IMR-90 (cell line): ENCODE measurements around the gene WIPF2. TPM values are rescaled to one million over a fixed set of nuclear protein-coding genes. Genes with fewer than 3 reads are reported as not detected.

ENCODE experiments used
- ATAC-seq: fragments of 200-7000 bp; cut with Tn5 transposase; 2 replicates; pipeline ENCODE4 v1.9.1; 2020; ENCODE audit warnings: low read depth, mild to moderate bottlenecking, moderate library complexity
- BruUV-seq: library from RNA; stranded (reverse); fragments of 400-500 nt; replicated peaks from 2 replicates; lab custom pipeline; 2021; lab: Mats Ljungman, UMichigan
- CTCF ChIA-PET: fragments of 300-600 bp; formaldehyde crosslinking; extraction: SDS; loops from one replicate; lab custom pipeline; 2021; ENCODE audit warnings: antibody characterized with exemption; lab: Yijun Ruan, JAX
- POLR2A ChIA-PET: fragments of 300-600 bp; sonication (Branson Sonifier 250); formaldehyde crosslinking; loops from one replicate; lab custom pipeline; 2022; ENCODE audit warnings: antibody characterized with exemption; ENCODE audit not compliant: unreplicated experiment; lab: Charles Lee
- DNase-seq: peaks from one replicate; pipeline ENCODE4 v3.0.0; 2013
- H2AFZ ChIP-seq: replicated peaks from 2 replicates; pipeline ENCODE3; 2013; ENCODE audit warnings: low read length, mild to moderate bottlenecking; ENCODE audit not compliant: poor library complexity
- H2AK5ac ChIP-seq: 2 replicates; pipeline ENCODE4 v1.6.1; 2013; ENCODE audit warnings: low read depth, low read length, inconsistent platforms
- H2AK9ac ChIP-seq: replicated peaks from 2 replicates; pipeline ENCODE3; 2013; ENCODE audit warnings: mild to moderate bottlenecking, low read depth, low read length, moderate library complexity; ENCODE audit not compliant: poor library complexity
- H2BK120ac ChIP-seq: 2 replicates; pipeline ENCODE4 v1.6.1; 2013; ENCODE audit warnings: low read depth, low read length, inconsistent platforms
- H2BK15ac ChIP-seq: 3 replicates; pipeline ENCODE4 v1.6.1; 2013; ENCODE audit warnings: low read depth, low read length, inconsistent platforms
- H2BK20ac ChIP-seq: 2 replicates; pipeline ENCODE4 v1.6.1; 2013; ENCODE audit warnings: low read depth, mild to moderate bottlenecking, inconsistent platforms, low read length, moderate library complexity
- H2BK5ac ChIP-seq: 2 replicates; pipeline ENCODE4 v1.6.1; 2013; ENCODE audit warnings: mild to moderate bottlenecking, low read depth, low read length, inconsistent platforms; ENCODE audit not compliant: poor library complexity, severe bottlenecking
- H3K14ac ChIP-seq: replicated peaks from 2 replicates; pipeline ENCODE4 v1.6.1; 2013; ENCODE audit warnings: low read depth, low read length, inconsistent platforms
- H3K18ac ChIP-seq: 2 replicates; pipeline ENCODE4 v1.6.1; 2013; ENCODE audit warnings: low read depth, low read length, control low read depth
- H3K23ac ChIP-seq: 2 replicates; pipeline ENCODE4 v1.6.1; 2013; ENCODE audit warnings: low read depth, low read length, inconsistent platforms
- H3K27ac ChIP-seq: 2 replicates; pipeline ENCODE4 v1.5.1; 2013; ENCODE audit warnings: mild to moderate bottlenecking, control low read depth, low read length; ENCODE audit not compliant: insufficient read depth
- H3K27me3 ChIP-seq: 2 replicates; pipeline ENCODE4 v1.6.1; 2013; ENCODE audit warnings: low read length; ENCODE audit not compliant: control insufficient read depth, insufficient read depth
- H3K36me3 ChIP-seq: 2 replicates; pipeline ENCODE4 v1.6.1; 2013; ENCODE audit warnings: low read length, mixed read lengths; ENCODE audit not compliant: control insufficient read depth, insufficient read depth
- H3K4ac ChIP-seq: 2 replicates; pipeline ENCODE4 v1.6.1; 2013; ENCODE audit warnings: low read depth, low read length, inconsistent platforms
- H3K4me1 ChIP-seq: 2 replicates; pipeline ENCODE4 v1.6.1; 2013; ENCODE audit warnings: low read length, mixed read lengths; ENCODE audit not compliant: control insufficient read depth, insufficient read depth
- H3K4me2 ChIP-seq: 2 replicates; pipeline ENCODE4 v1.6.1; 2013; ENCODE audit warnings: low read depth, mild to moderate bottlenecking, control low read depth, low read length, moderate library complexity
- H3K4me3 ChIP-seq: 2 replicates; pipeline ENCODE4 v1.5.1; 2013; ENCODE audit warnings: low read depth, mild to moderate bottlenecking, control low read depth, low read length, moderate library complexity; ENCODE audit not compliant: insufficient read depth
- H3K56ac ChIP-seq: 2 replicates; pipeline ENCODE4 v1.6.1; 2013; ENCODE audit warnings: low read length, inconsistent platforms; ENCODE audit not compliant: insufficient read depth; ENCODE audit errors: extremely low read depth
- H3K79me1 ChIP-seq, 2 experiments: 2 replicates each; pipeline ENCODE4 v1.6.1; 2013; ENCODE audit warnings: low read length in 2 of 2, inconsistent platforms in 1 of 2, low read depth in 1 of 2
- H3K9ac ChIP-seq: 2 replicates; pipeline ENCODE4 v1.6.1; 2013; ENCODE audit warnings: low read depth, low read length, control low read depth
- H3K9me1 ChIP-seq: 2 replicates; pipeline ENCODE4 v1.6.1; 2013; ENCODE audit warnings: low read length, inconsistent platforms; ENCODE audit not compliant: insufficient read depth
- H3K9me3 ChIP-seq: 2 replicates; pipeline ENCODE4 v1.6.1; 2013; ENCODE audit warnings: low read length; ENCODE audit not compliant: control insufficient read depth, insufficient read depth
- H4K20me1 ChIP-seq: 2 replicates; pipeline ENCODE4 v1.6.1; 2013; ENCODE audit warnings: low read length, inconsistent platforms; ENCODE audit not compliant: insufficient read depth
- H4K5ac ChIP-seq: 2 replicates; pipeline ENCODE4 v1.6.1; 2013; ENCODE audit warnings: mild to moderate bottlenecking, low read depth, low read length, control low read depth
- H4K8ac ChIP-seq, 2 experiments: 2 replicates each; pipeline ENCODE4 v1.6.1; 2013; ENCODE audit warnings: low read depth in 2 of 2, low read length in 2 of 2, control low read depth in 1 of 2, inconsistent platforms in 1 of 2
- H4K91ac ChIP-seq: 2 replicates; pipeline ENCODE4 v1.6.1; 2013; ENCODE audit warnings: low read depth, low read length, inconsistent platforms; ENCODE audit not compliant: insufficient read depth
- CHD1 ChIP-seq: IDR thresholded peaks from 2 replicates; pipeline ENCODE4 v1.6.1; 2012; ENCODE audit warnings: low read depth, low read length, improper control_type of control experiment
- USF2 ChIP-seq: fragments of 150-350 bp; IDR thresholded peaks from 2 replicates; pipeline ENCODE4 v1.6.1; 2017; ENCODE audit warnings: mild to moderate bottlenecking, antibody characterized with exemption, low read length, low read depth
- WGBS, 2 experiments: methylation state at CpG; one replicate each; pipeline versions ENCODE4 v1.1.5 to v1.1.7; 2013; ENCODE audit warnings: missing lambda C conversion rate in 2 of 2; ENCODE audit not compliant: insufficient read length in 1 of 2; ENCODE audit errors: extremely low coverage in 2 of 2; 5-methylcytosine and 5-hydroxymethylcytosine counted together
- dilution Hi-C: fragments of 300-500 bp; cut with HindIII; formaldehyde crosslinking; loops from one replicate; pipeline ENCODE4 v1.14.3; 2018; ENCODE audit warnings: low sequenced_read_pairs; ENCODE audit not compliant: unreplicated experiment
- in situ Hi-C: fragments of 300-500 bp; cut with MboI; formaldehyde crosslinking; loops from 3 replicates; pipeline ENCODE4 v1.14.3; 2019; ENCODE audit warnings: low sequenced_read_pairs, inconsistent platforms, mixed read lengths
- intact Hi-C: fragments of 100-400 bp; cut with micrococcal nuclease; formaldehyde crosslinking; loops from 2 replicates; pipeline ENCODE4 v1.10.0; 2022
- polyA plus RNA-seq, 3 experiments: library from polyadenylated mRNA; depleted of rRNA; stranded (reverse); fragments of >200 nt; gene quantifications; 2 replicates each; pipeline ENCODE4 v1.2.3, GENCODE V29; 2012; ENCODE audit warnings: low replicate concordance in 1 of 3
- total RNA-seq: library from RNA; depleted of rRNA; stranded (reverse); fragments of >200 nt; gene quantifications from 2 replicates; pipeline ENCODE4 v1.2.3, GENCODE V29; 2012

WIPF2 gene
- total and polyA plus RNA-seq, 2 of the 4 experiments (the other 2 are of a cell fraction), result 2.0 to 8.9 TPM

DNA sequence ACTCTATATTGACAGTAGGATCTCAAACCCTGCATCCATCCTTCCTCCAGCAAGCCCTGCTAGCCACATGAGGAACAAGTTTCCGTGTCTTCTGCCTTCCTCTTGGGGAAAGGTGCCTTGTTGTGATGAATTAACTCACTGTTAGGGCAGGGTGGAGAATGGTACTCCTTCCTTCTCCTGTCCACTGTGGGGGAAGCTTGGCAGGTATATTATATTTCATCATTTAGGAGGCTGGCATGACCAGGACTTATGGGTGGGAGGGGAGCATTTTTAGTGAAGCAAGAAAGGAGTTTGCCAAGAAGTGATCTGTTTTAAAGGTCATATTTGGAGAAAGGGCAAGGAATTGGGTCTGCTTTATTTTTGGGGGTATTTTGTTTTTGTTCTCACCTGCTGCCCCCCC is 59.3 kb downstream of the WIPF2 start:
- H3K27ac ChIP-seq, result no peak overlapping the region
- H3K18ac ChIP-seq, result no peak overlapping the region
- no peaks in the 10 kb centered on the region; the same call in 1 of the 2 replicates for H4K20me1 ChIP-seq
- no peak overlapping the region for H3K56ac ChIP-seq
- H2AK5ac ChIP-seq, result no peak overlapping the region
- intact Hi-C loops (loop anchor here (5.0 kb wide), 1 partner anchor 36 kb away; no protein-coding TSS in a partner anchor), in situ Hi-C loops (no loop called here), dilution Hi-C loops (no loop called here)
- peaks cover 2% of the 10 kb centered on the region; the same call in 1 of the 2 replicates for H3K9me1 ChIP-seq
- DNase-seq (no peak), ATAC-seq (no peak)
- H3K4me2 ChIP-seq, result no peak overlapping the region
- peaks cover 0 to 4% of the 10 kb centered on the region in 2 experiments; a peak in 1 of 4 replicates for H3K79me1 ChIP-seq
- H2BK5ac ChIP-seq, result no peak overlapping the region
- no peak overlapping the region for H2BK15ac ChIP-seq
- CTCF ChIA-PET, result no interaction called here
- no peak overlapping the region for H3K4ac ChIP-seq
- H4K5ac ChIP-seq, result no peak overlapping the region
- no peaks in the 10 kb centered on the region for H3K9me3 ChIP-seq
- H2BK20ac ChIP-seq, result no peak overlapping the region
- H3K27me3 ChIP-seq, result no peaks in the 10 kb centered on the region
- WGBS, 2 experiments, result no CpG with 5 or more reads among the region's 1 CpG
- no peak for TF ChIP-seq CHD1
- TF ChIP-seq USF2, result no peak
- no peak overlapping the region for H3K14ac ChIP-seq
- no peak overlapping the region for H2AK9ac ChIP-seq
- no peak overlapping the region for H3K23ac ChIP-seq
- POLR2A ChIA-PET, result no interaction called here
- H3K4me3 ChIP-seq, result no peak overlapping the region
- BruUV-seq, result no TSS peak
- H3K4me1 ChIP-seq, result peaks cover 1% of the 10 kb centered on the region
- no peak overlapping the region for H4K8ac ChIP-seq
- H4K91ac ChIP-seq, result no peak overlapping the region
- no peak overlapping the region for H2AFZ ChIP-seq
- H2BK120ac ChIP-seq, result no peak overlapping the region
- H3K9ac ChIP-seq, result no peak overlapping the region
- H3K36me3 ChIP-seq, result peaks cover 53% of the 10 kb centered on the region
